Articular chondrocyte of knee joint (primary cell): Measurements from ENCODE around the gene IQSEC1. TPM values are rescaled to one million over a fixed set of nuclear protein-coding genes. Genes with fewer than 3 reads are reported as not detected.

Experiments
- small RNA-seq: library from RNA; depleted of rRNA; stranded (forward); fragments of <200 nt; gene quantifications from one replicate; pipeline ENCODE3, GENCODE V24; 2012
- total RNA-seq: library from RNA; depleted of rRNA; stranded (reverse); fragments of >200 nt; gene quantifications from 2 replicates; pipeline ENCODE4 v1.2.3, GENCODE V29; 2012

IQSEC1 gene
- total RNA-seq = 40.9 and 47.6 TPM in 2 replicates

GRCh38 chr3:13073326-13074005 is at the start of gene IQSEC1:
TSS of gene IQSEC1 (minus strand) at chr3:13073429. CDS start at chr3:13073014, 415 bp downstream.

Small RNA genes within 50 kb of the gene (small RNA-seq; reads per million reads assigned to genes)
- gene AC034198.1 = not detected
- not detected for gene AC069271.1

Other genes starting within 250 kb of the IQSEC1 start
- 769 and 1,535 TPM in 2 replicates for gene RPL32, start 231.9 kb downstream of the IQSEC1 start, total RNA-seq